Calu3 (cell line): Measurements from ENCODE around the gene CTIF. TPM values are rescaled to one million over a fixed set of nuclear protein-coding genes. Genes with fewer than 3 reads are reported as not detected.

Experiments used
- BruUV-seq: library from RNA; stranded (reverse); fragments of 400-500 nt; replicated peaks from 2 replicates; lab custom pipeline; 2021; lab: Mats Ljungman, UMichigan
- CTCF ChIA-PET: fragments of 300-600 bp; sonication (Branson Sonifier 250); formaldehyde crosslinking; loops from one replicate; lab custom pipeline; 2022; ENCODE audit warnings: antibody characterized with exemption; lab: Charles Lee
- DNase-seq: peaks from one replicate; pipeline ENCODE4 v3.0.0; 2022
- H3K27ac Mint-ChIP-seq: one replicate; pipeline ENCODE4 v1.8.0; 2022; ENCODE audit warnings: mixed read lengths; ENCODE audit not compliant: unreplicated experiment
- H3K27me3 Mint-ChIP-seq: one replicate; pipeline ENCODE4 v1.8.0; 2022; ENCODE audit warnings: mixed read lengths; ENCODE audit not compliant: unreplicated experiment
- H3K36me3 Mint-ChIP-seq: one replicate; pipeline ENCODE4 v1.8.0; 2022; ENCODE audit warnings: mild to moderate bottlenecking, moderate library complexity, mixed read lengths; ENCODE audit not compliant: insufficient read depth, unreplicated experiment
- H3K4me1 Mint-ChIP-seq: one replicate; pipeline ENCODE4 v1.8.0; 2022; ENCODE audit warnings: mild to moderate bottlenecking, low read depth, mixed read lengths; ENCODE audit not compliant: unreplicated experiment
- H3K4me3 Mint-ChIP-seq: one replicate; pipeline ENCODE4 v1.8.0; 2022; ENCODE audit warnings: mild to moderate bottlenecking, low read depth, moderate library complexity, mixed read lengths; ENCODE audit not compliant: unreplicated experiment
- H3K9me3 Mint-ChIP-seq: one replicate; pipeline ENCODE4 v1.8.0; 2022; ENCODE audit warnings: low read depth, mixed read lengths; ENCODE audit not compliant: unreplicated experiment
- CTCF ChIP-seq: fragments of 200-600 bp; IDR thresholded peaks from one replicate; pipeline ENCODE4 v1.8.0; 2022; ENCODE audit warnings: antibody characterized with exemption; ENCODE audit not compliant: unreplicated experiment
- intact Hi-C: fragments of 100-400 bp; cut with micrococcal nuclease; formaldehyde crosslinking; loops from one replicate; pipeline ENCODE4 v1.10.0; 2022; ENCODE audit not compliant: unreplicated experiment
- total RNA-seq: library from RNA; stranded (reverse); gene quantifications from 2 replicates; pipeline ENCODE4 v1.2.3, GENCODE V29; 2022

The CTIF gene
- total RNA-seq, 1 experiment from 2014 or later: 40.8 TPM

- Mint-ChIP-seq H3K9me3 (no peaks in the 10 kb centered on the region), H3K4me3 (no peak overlapping the region), H3K27ac (no peak overlapping the region), H3K4me1 (no peaks in the 10 kb centered on the region), H3K36me3 (no peaks in the 10 kb centered on the region), H3K27me3 (no peaks in the 10 kb centered on the region)
- intact Hi-C loops: no loop called here
- CTCF ChIA-PET: no interaction called here
- BruUV-seq: no TSS peak
- DNase-seq: no peak
- no peak for TF ChIP-seq CTCF
Observed at GRCh38 chr18:48886520-48887293, 347.9 kb downstream of the CTIF start.

GRCh38 chr18:48887294-48887904 lies 348.6 kb downstream of the CTIF start:
- intact Hi-C loops: no loop called here
- no peak for TF ChIP-seq CTCF
- no TSS peak for BruUV-seq
- DNase-seq: no peak
- CTCF ChIA-PET: no interaction called here
- no peaks in the 10 kb centered on the region for H3K36me3 Mint-ChIP-seq
- no peak overlapping the region for H3K27ac Mint-ChIP-seq
- H3K4me3 Mint-ChIP-seq: no peak overlapping the region
- H3K9me3 Mint-ChIP-seq: no peaks in the 10 kb centered on the region
- H3K27me3 Mint-ChIP-seq: no peaks in the 10 kb centered on the region
- no peaks in the 10 kb centered on the region for H3K4me1 Mint-ChIP-seq

- H3K4me3 Mint-ChIP-seq: no peak overlapping the region
- no TSS peak for BruUV-seq
- no peaks in the 10 kb centered on the region for H3K36me3 Mint-ChIP-seq
- no peaks in the 10 kb centered on the region for H3K9me3 Mint-ChIP-seq
- CTCF ChIA-PET: no interaction called here
- no peaks in the 10 kb centered on the region for H3K4me1 Mint-ChIP-seq
- DNase-seq: no peak
- no peak overlapping the region for H3K27ac Mint-ChIP-seq
- no peak for TF ChIP-seq CTCF
- intact Hi-C loops: no loop called here
- H3K27me3 Mint-ChIP-seq: no peaks in the 10 kb centered on the region
Observed at GRCh38 chr18:48887905-48888772, 349.3 kb downstream of the CTIF start.

GRCh38 chr18:48888773-48889080 lies 349.9 kb downstream of the CTIF start:
- intact Hi-C loops: no loop called here
- Mint-ChIP-seq H3K27me3 (no peaks in the 10 kb centered on the region), H3K4me1 (no peaks in the 10 kb centered on the region), H3K9me3 (no peaks in the 10 kb centered on the region), H3K36me3 (no peaks in the 10 kb centered on the region), H3K4me3 (no peak overlapping the region), H3K27ac (no peak overlapping the region)
- CTCF ChIA-PET: no interaction called here
- DNase-seq: no peak
- TF ChIP-seq CTCF: no peak
- BruUV-seq: no TSS peak
